ENCODE results near the gene SSC5D.

Gene SSC5D

DNA sequence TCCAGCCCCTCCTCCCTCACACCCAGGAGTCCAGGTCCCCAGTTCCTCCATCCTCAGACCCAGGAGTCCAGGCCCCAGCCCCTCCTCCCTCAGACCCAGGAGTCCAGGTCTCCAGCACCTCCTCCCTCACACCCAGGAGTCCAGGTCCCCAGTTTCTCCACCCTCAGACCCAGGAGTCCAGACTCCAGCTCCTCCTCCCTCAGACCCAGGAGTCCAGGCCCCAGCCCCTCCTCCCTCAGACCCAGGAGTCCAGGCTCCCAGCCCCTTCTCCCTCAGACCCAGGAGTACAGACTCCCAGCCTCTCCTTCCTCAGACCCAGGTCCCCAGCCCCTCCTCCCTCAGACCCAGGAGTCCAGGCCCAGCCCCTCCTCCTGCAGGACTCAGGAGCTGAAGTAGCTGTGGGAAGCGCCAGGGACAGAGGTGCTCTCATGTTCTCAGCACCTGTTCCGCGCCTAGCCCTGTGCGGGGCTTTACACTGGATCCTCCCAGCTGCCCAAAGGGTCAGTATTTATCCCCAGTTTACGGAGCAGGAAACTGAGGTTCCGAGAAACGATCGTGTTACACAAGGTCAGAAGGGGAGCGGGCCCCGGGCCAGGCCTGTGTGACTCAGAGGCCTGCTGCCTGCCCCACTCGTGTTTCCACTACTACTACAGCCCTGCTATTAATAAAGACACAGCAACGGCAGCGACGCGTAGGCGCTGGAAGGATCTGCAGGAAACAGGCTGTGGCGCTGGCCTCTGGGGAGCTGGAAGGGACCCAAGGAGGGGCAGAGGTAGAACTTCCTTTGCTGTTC lies 58.8 kb downstream of the SSC5D start:
- FAIRE-seq, result no peak
- peak; percentile 13 for DNase-seq (ENCODE audit: insufficient read length, low spot score)
- TF ChIP-seq, protein P1, sequence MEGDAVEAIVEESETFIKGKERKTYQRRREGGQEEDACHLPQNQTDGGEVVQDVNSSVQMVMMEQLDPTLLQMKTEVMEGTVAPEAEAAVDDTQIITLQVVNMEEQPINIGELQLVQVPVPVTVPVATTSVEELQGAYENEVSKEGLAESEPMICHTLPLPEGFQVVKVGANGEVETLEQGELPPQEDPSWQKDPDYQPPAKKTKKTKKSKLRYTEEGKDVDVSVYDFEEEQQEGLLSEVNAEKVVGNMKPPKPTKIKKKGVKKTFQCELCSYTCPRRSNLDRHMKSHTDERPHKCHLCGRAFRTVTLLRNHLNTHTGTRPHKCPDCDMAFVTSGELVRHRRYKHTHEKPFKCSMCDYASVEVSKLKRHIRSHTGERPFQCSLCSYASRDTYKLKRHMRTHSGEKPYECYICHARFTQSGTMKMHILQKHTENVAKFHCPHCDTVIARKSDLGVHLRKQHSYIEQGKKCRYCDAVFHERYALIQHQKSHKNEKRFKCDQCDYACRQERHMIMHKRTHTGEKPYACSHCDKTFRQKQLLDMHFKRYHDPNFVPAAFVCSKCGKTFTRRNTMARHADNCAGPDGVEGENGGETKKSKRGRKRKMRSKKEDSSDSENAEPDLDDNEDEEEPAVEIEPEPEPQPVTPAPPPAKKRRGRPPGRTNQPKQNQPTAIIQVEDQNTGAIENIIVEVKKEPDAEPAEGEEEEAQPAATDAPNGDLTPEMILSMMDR (IDR thresholded peaks at IDR 0.05; ENCODE audit: insufficient read depth, missing control alignments), result no peak

DNA sequence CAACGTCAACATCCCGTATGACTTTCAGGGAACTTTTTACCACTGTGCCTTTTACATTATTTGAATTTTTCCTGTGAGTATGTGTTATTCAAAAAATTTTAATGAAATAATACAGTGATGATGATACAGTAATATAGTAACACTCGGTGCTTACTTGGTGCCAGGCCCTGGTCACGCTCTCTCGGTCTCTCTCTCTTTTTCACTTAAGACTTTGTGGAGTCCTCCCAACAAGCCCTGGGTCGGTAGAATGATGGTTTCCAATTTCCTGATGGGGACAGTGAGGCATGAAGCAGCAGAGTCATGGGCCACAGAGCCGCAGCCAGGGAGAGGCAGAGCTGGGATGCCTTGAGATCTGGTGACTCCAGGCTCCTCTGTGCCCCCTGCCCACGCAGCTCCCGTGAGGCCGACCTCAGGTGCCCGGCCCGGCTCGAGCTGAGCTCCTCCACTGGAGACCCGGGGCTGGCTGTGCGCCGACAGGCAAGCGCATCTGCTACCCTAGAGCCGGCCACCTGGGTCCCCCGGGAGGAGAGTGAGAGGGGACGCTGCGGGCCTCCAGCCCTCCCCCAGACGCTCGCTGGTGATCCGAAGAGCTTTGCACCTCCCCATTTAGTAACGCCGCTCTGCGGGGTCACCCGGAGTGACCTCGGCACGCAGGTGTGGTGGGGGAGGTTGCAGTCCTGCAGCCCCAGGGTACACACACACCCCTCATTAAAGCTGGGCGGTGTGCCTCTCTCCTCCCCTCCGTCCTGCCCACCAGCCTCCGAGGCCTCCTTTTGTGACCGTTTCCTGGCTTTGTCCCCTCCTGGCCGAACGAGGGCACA lies 61.5 kb downstream of the SSC5D start:
- FAIRE-seq, result no peak
- TF ChIP-seq, protein P1 (IDR thresholded peaks at IDR 0.05; ENCODE audit: insufficient read depth, missing control alignments), result no peak
- DNase-seq (ENCODE audit: insufficient read length, low spot score), result no peak

DNA sequence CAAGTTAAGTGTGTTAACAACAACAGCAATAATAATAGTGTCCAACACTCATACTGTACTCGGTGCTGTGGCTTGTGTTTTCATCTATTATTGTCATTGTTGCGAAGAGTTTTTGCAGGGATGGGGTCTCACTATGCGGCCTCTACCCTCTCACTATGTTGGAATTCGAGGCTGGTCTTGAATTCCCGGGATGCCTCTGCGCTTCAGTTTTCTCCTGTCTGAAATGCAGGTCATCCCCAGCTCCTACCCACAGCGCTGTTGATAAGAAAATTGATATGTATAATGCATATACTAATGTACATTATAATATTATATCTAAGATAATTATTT lies 62.0 kb downstream of the SSC5D start:
- no peak for FAIRE-seq
- DNase-seq (ENCODE audit: insufficient read length, low spot score), result no peak
- TF ChIP-seq, protein P1 (IDR thresholded peaks at IDR 0.05; ENCODE audit: insufficient read depth, missing control alignments), result no peak

DNA sequence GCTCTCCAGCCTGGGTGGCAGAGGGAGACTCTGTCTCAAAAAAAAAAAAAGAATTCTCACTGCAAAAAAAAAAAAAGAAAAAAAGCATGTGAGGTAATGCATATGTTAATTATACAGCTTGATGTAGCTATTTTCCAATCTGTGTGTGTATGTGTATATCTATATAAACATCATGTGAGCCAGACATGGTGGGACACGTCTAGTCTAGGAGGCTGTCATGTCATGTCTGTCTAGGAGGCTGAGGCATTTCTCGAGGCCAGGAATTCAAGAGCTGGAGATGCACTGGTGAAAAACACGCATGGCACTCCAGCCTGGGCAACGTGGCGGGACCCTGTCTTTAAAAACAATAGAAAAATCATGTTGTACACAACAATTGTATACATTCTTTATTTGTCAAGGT lies 64.0 kb downstream of the SSC5D start:
- FAIRE-seq, result no peak
- DNase-seq (ENCODE audit: insufficient read length, low spot score), result no peak
- TF ChIP-seq, protein P1 (IDR thresholded peaks at IDR 0.05; ENCODE audit: insufficient read depth, missing control alignments), result no peak

DNA sequence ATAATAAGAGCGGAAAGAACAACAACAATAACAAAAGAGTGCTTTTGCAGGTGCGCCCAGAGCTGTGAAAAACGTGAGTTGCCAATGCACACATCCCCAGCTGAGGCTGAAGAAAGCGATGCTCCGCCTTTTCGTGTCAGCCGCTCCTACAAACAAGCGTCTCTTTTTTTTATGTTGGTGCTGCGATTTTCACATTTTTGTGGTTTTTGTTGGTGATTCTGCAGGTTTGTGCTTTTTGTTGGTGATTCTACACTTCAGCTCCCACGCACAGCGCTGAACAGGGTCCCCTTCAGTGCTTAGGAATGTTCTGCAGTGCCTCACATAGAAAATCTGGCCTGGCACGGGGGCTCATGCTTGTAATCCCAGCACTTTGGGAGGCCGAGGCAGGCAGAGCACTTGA lies 64.4 kb downstream of the SSC5D start:
- FAIRE-seq, result no peak
- TF ChIP-seq, protein P1 (IDR thresholded peaks at IDR 0.05; ENCODE audit: insufficient read depth, missing control alignments), result no peak
- no peak for DNase-seq (ENCODE audit: insufficient read length, low spot score)

DNA sequence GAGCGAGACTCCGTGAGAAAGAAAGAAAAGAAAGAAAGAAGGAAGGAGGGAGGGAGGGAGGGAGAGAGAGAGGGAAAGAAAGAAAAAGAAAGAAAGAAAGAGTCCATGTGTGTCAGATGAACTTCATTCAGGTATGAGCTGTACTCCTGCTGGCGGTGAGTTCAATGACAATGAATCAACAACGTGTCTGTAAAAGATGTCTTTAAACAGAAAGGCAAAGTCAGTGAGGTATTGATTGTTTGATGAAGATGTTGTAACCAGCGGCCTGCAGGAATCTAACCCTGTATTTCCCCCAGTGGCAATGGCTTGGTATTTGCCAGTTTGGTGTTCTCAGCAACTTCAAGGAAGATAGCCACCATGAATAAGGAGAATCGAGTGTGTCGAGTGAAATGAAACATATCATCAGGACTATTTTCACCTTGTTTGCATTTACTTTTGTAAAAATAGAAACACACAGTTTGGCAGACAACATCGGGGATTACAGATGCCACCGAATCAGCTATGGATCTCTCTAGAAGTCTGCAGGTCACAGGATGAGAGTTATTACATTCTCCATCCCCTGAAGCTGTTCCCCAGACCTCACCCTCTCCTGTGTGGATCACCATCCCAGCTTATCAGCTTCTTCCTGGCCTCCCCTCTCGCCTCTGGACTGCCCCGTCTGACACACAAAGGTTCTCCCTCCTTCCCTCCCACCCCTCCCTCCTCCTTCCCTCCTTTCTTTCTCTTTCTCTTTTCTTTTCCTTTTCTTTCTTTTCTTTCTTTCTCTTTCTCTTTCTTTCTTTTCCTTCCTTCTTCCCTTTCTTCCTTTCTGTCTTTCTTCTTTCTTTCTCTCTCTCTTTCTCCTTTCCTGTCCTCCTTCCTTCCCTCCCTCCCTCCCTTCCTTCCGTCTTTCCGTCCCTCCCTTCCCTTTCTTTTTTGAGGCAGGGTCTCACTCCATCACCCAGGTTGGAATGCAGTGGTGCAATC lies 65.3 kb downstream of the SSC5D start:
- TF ChIP-seq, protein P1 (IDR thresholded peaks at IDR 0.05; ENCODE audit: insufficient read depth, missing control alignments), result no peak
- no peak for FAIRE-seq
- no peak for DNase-seq (ENCODE audit: insufficient read length, low spot score)
